SK-N-MC (cell line): ENCODE results near the gene ARID2.

Experiments
- DNase-seq: peaks from one replicate; pipeline ENCODE4 v3.0.0-alpha.2; 2011; ENCODE audit warnings: low read depth, low spot score
- H3K27ac ChIP-seq: fragments of 200-600 bp; sonication (generic); 2 replicates; pipeline ENCODE4 v1.5.1; 2016; ENCODE audit warnings: mixed run types
- H3K36me3 ChIP-seq: fragments of 200-600 bp; sonication (generic); 2 replicates; pipeline ENCODE4 v1.6.1; 2017; ENCODE audit warnings: antibody characterized with exemption, low read length, mixed read lengths; ENCODE audit not compliant: insufficient read depth
- H3K4me3 ChIP-seq: fragments of 200-600 bp; sonication (generic); 2 replicates; pipeline ENCODE4 v1.5.1; 2016
- H3K9ac ChIP-seq: fragments of 200-600 bp; sonication (generic); 2 replicates; pipeline ENCODE4 v1.8.0; 2017; ENCODE audit warnings: mixed run types, mixed read lengths; ENCODE audit not compliant: insufficient read length
- H3K9me3 ChIP-seq: fragments of 200-600 bp; sonication (generic); 2 replicates; pipeline ENCODE4 v1.6.1; 2017; ENCODE audit warnings: low read depth, mild to moderate bottlenecking, antibody characterized with exemption, low read length, moderate library complexity, mixed read lengths
- EZH2 ChIP-seq: fragments of 200-600 bp; sonication (generic); IDR thresholded peaks from one replicate; pipeline ENCODE4 v1.6.1; 2017; ENCODE audit warnings: antibody characterized with exemption
- FOXP2 ChIP-seq: optimal IDR thresholded peaks from 2 replicates; pipeline ENCODE3; 2011; ENCODE audit warnings: mild to moderate bottlenecking, moderate library complexity; ENCODE audit not compliant: insufficient read depth; ENCODE audit errors: extremely low read length, control extremely low read depth
- POLR2AphosphoS5 ChIP-seq: IDR thresholded peaks from 2 replicates; pipeline ENCODE4 v1.6.1; 2012; ENCODE audit warnings: mild to moderate bottlenecking, low read depth, low read length, borderline replicate concordance

ARID2 gene, protein sequence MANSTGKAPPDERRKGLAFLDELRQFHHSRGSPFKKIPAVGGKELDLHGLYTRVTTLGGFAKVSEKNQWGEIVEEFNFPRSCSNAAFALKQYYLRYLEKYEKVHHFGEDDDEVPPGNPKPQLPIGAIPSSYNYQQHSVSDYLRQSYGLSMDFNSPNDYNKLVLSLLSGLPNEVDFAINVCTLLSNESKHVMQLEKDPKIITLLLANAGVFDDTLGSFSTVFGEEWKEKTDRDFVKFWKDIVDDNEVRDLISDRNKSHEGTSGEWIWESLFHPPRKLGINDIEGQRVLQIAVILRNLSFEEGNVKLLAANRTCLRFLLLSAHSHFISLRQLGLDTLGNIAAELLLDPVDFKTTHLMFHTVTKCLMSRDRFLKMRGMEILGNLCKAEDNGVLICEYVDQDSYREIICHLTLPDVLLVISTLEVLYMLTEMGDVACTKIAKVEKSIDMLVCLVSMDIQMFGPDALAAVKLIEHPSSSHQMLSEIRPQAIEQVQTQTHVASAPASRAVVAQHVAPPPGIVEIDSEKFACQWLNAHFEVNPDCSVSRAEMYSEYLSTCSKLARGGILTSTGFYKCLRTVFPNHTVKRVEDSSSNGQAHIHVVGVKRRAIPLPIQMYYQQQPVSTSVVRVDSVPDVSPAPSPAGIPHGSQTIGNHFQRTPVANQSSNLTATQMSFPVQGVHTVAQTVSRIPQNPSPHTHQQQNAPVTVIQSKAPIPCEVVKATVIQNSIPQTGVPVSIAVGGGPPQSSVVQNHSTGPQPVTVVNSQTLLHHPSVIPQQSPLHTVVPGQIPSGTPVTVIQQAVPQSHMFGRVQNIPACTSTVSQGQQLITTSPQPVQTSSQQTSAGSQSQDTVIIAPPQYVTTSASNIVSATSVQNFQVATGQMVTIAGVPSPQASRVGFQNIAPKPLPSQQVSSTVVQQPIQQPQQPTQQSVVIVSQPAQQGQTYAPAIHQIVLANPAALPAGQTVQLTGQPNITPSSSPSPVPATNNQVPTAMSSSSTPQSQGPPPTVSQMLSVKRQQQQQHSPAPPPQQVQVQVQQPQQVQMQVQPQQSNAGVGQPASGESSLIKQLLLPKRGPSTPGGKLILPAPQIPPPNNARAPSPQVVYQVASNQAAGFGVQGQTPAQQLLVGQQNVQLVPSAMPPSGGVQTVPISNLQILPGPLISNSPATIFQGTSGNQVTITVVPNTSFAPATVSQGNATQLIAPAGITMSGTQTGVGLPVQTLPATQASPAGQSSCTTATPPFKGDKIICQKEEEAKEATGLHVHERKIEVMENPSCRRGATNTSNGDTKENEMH (N-terminal part only)

GRCh38 chr12:45729233-45730083 is at the start of gene ARID2:
Gene ARID2, plus strand, starts transcription at chr12:45729706. Its CDS starts 131 bp downstream, at chr12:45729837.
- Histone ChIP-seq H3K9me3 (peaks cover 2% of the 10 kb centered on the region), H3K36me3 (peaks cover 32% of the 10 kb centered on the region), H3K27ac (peak within 1 kb of the TSS; percentile 98), H3K4me3 (peak within 1 kb of the TSS; percentile 91), H3K9ac (peak within 1 kb of the TSS; percentile 98)
- DNase-seq: no peak
- TF ChIP-seq EZH2 (no peak), POLR2AphosphoS5 (no peak), FOXP2 (no peak)

DNA sequence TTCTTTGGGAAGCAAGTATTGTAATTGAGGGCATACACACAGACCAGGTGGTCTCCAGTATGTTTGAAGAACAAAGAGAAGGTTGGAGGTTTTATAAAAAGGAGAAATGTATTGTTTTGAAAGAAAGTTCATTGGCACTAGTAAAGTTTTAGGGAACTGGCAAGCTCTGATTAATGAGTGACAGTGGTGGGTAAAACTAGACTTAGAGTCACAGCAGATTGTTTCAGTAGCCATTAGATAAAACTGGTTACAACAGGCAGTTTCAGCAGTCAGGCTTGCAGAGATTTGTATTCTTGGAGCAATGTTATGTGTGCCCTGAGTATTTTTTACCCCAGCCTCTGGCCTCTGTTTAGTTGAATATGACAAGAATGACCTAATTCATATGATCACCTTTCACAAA is 49.1 kb upstream of the ARID2 start:
- Histone ChIP-seq H3K9me3 (no peaks in the 10 kb centered on the region), H3K9ac (no peak overlapping the region), H3K27ac (no peak overlapping the region), H3K4me3 (no peak overlapping the region), H3K36me3 (no peaks in the 10 kb centered on the region)
- TF ChIP-seq FOXP2 (no peak), EZH2 (no peak), POLR2AphosphoS5 (no peak)
- DNase-seq: no peak

DNA sequence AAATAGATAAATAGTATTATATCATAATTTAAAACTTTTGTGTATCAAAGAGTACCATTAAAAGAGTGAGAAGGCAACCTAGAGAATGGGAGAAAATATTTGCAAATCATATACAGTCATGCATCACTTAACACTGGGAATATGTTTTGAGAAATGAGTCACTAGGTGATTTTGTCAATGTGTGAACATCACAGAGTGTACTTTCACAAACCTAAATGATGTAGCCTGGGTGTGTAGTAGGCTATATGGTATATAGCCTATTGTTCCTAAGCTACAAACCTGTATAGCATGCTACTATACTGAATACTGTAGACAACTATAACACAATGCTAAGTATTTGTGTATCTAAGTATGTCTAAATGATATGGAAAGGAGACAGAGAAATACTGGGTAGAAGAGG is 48.0 kb upstream of the ARID2 start:
- Histone ChIP-seq H3K9me3 (no peaks in the 10 kb centered on the region), H3K36me3 (no peaks in the 10 kb centered on the region), H3K27ac (no peak overlapping the region), H3K4me3 (no peak overlapping the region), H3K9ac (no peak overlapping the region)
- TF ChIP-seq EZH2 (no peak), POLR2AphosphoS5 (no peak), FOXP2 (no peak)
- no peak for DNase-seq

DNA sequence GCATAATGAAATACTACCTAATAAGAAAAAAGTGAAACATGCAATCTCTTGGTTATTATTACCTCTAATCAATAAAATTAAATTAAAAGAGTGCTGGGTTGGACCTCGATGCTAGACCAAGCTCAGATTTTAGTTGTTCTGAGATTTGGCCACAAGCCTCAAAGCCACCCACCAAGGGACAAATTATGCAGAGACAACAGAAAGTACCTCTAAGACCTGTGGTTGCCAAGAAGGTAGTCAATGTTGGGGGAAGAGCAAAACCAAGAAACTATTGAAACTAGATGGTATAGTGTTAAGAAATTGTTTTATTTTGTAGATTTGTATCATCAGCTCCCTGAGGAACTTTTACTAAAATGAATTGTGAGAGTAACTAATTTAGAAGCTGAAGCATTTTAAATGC is 43.8 kb upstream of the ARID2 start:
- H3K9me3 ChIP-seq: no peaks in the 10 kb centered on the region
- DNase-seq: no peak
- no peaks in the 10 kb centered on the region for H3K36me3 ChIP-seq
- no peak for TF ChIP-seq EZH2
- no peak for TF ChIP-seq FOXP2
- TF ChIP-seq POLR2AphosphoS5: no peak
- no peak overlapping the region for H3K27ac ChIP-seq
- no peak overlapping the region for H3K4me3 ChIP-seq
- no peak overlapping the region for H3K9ac ChIP-seq

GRCh38 chr12:45687081-45688015 is 42.2 kb upstream of the ARID2 start:
- no peaks in the 10 kb centered on the region for H3K36me3 ChIP-seq
- peak overlapping the region; percentile 34 for H3K4me3 ChIP-seq
- no peak for DNase-seq
- peak overlapping the region; percentile 48; the same call in 1 of the 2 replicates for H3K27ac ChIP-seq
- H3K9me3 ChIP-seq: no peaks in the 10 kb centered on the region
- TF ChIP-seq FOXP2 (no peak), EZH2 (no peak), POLR2AphosphoS5 (no peak)
- no peak overlapping the region for H3K9ac ChIP-seq

- Histone ChIP-seq H3K36me3 (no peaks in the 10 kb centered on the region), H3K27ac (peak overlapping the region; percentile 48; the same call in 1 of the 2 replicates), H3K9ac (no peak overlapping the region), H3K4me3 (peak overlapping the region; percentile 34), H3K9me3 (no peaks in the 10 kb centered on the region)
- no peak for TF ChIP-seq POLR2AphosphoS5
- TF ChIP-seq EZH2: no peak
- peak; percentile 61 for DNase-seq
Observed at GRCh38 chr12:45688183-45688582, 41.3 kb upstream of the ARID2 start.
